Lower lobe of right lung (tissue), 2 donors: ENCODE measurements around the gene DEFB129. TPM values are rescaled to one million over a fixed set of nuclear protein-coding genes. Genes with fewer than 3 reads are reported as not detected.

ENCODE experiments used
- ATAC-seq, 2 donors: fragments of 200-7000 bp; cut with Tn5 transposase; one replicate each; pipeline ENCODE4 v1.9.1; 2020 to 2022; ENCODE audit warnings: mild to moderate bottlenecking in 2 of 2, moderate library complexity in 2 of 2
- DNase-seq: peaks from one replicate; pipeline ENCODE4 v3.0.0-alpha.2; 2020
- H3K27ac ChIP-seq: fragments of 200-600 bp; one replicate; pipeline ENCODE4 v1.8.0; 2022
- H3K27me3 ChIP-seq: fragments of 200-600 bp; one replicate; pipeline ENCODE4 v1.8.0; 2022; ENCODE audit warnings: low read depth
- H3K36me3 ChIP-seq: fragments of 200-600 bp; one replicate; pipeline ENCODE4 v1.8.0; 2022; ENCODE audit warnings: mild to moderate bottlenecking
- H3K4me1 ChIP-seq: fragments of 200-600 bp; one replicate; pipeline ENCODE4 v1.8.0; 2022
- H3K4me3 ChIP-seq: fragments of 200-600 bp; one replicate; pipeline ENCODE4 v1.8.0; 2022; ENCODE audit warnings: mild to moderate bottlenecking
- H3K9me3 ChIP-seq: fragments of 200-600 bp; one replicate; pipeline ENCODE4 v1.8.0; 2022
- intact Hi-C: fragments of 100-400 bp; cut with DNase I; formaldehyde crosslinking; loops from one replicate; pipeline ENCODE4 v1.11.0; 2022
- total RNA-seq: library from RNA; stranded (reverse); fragmentation: NEBNext Ultra II Directional; extraction: Animal tissue kit (Norgen Biotek cat#: 25700); gene quantifications from one replicate; pipeline ENCODE4 v1.2.1, GENCODE V29; 2021
- TF ChIP-seq, protein P1 (sequence below): fragments of 200-600 bp; IDR thresholded peaks from one replicate; pipeline ENCODE4 v1.8.0; 2022; ENCODE audit warnings: antibody characterized with exemption, mild to moderate bottlenecking
- donor health status: DM: no; HTN: yes; CAD: no; lungs with severe emphysema.

Gene DEFB129
- total RNA-seq, 1 donor from 2014 or later, result not detected

DNA sequence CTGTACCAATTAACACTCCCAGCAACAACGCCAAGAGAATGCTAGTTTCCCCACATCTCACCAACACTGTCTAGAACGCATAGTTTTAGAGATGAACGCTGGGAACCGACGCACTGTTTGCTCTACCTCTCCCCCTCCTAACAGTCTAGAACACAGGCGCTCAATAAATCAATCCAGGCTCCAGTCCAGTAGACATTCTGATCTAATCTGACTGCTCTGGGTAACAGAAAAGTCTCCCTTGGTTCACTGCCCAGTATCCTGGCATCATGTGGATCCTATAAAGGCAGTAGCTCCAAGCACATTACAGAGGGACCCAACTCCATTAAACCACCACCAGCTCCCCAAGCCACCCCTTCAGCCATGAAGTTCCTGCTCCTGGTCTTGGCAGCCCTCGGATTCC, 30.4 kb downstream of the DEFB129 start, which contains the start of gene DEFB132:
TSS of gene DEFB132 (plus strand) at position 306 of the 400 bp plus-strand sequence. CDS start at position 361, 55 bp downstream.
- Histone ChIP-seq H3K36me3 (no peaks in the 10 kb centered on the region), H3K4me3 (no peak within 1 kb of the TSS), H3K27me3 (no peaks in the 10 kb centered on the region), H3K27ac (no peak within 1 kb of the TSS), H3K9me3 (no peaks in the 10 kb centered on the region), H3K4me1 (no peaks in the 10 kb centered on the region)
- TF ChIP-seq, protein P1, sequence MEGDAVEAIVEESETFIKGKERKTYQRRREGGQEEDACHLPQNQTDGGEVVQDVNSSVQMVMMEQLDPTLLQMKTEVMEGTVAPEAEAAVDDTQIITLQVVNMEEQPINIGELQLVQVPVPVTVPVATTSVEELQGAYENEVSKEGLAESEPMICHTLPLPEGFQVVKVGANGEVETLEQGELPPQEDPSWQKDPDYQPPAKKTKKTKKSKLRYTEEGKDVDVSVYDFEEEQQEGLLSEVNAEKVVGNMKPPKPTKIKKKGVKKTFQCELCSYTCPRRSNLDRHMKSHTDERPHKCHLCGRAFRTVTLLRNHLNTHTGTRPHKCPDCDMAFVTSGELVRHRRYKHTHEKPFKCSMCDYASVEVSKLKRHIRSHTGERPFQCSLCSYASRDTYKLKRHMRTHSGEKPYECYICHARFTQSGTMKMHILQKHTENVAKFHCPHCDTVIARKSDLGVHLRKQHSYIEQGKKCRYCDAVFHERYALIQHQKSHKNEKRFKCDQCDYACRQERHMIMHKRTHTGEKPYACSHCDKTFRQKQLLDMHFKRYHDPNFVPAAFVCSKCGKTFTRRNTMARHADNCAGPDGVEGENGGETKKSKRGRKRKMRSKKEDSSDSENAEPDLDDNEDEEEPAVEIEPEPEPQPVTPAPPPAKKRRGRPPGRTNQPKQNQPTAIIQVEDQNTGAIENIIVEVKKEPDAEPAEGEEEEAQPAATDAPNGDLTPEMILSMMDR, result no peak
- ATAC-seq (no peak), DNase-seq (no peak)
- intact Hi-C loops, result no loop called here

DNA sequence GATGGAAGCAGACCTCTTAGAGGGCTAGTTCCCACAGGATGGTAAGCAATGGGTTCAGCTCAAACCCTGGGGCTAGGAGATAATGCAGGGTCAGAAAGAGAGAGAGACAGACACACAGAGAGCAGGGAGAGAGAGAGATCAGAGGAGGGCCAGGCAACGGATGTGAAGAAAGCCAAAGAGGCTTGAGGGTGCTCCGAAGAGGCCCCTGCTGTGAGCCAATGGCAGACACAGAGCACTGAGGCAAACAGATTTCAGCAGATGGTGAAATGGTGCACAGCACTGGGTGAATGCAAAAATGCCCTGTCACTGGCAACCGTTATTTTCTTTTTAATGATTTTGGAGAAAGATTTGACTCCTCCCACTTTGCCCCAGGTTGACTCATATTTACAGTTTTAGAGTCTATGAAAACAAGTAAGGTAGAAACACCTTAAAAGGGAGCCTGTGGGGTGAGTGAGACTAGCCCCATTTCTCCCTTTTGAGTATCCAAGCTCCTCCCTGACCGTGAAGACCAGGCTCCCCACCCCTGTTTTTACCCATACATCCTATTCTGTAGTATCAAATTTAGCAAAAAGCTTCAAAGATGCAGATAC, 31.3 kb downstream of the DEFB129 start:
- H3K4me1 ChIP-seq, result no peaks in the 10 kb centered on the region
- no peak overlapping the region for H3K27ac ChIP-seq
- no peaks in the 10 kb centered on the region for H3K27me3 ChIP-seq
- no peak for DNase-seq
- no peaks in the 10 kb centered on the region for H3K36me3 ChIP-seq
- TF ChIP-seq, protein P1, result no peak
- intact Hi-C loops, result no loop called here
- H3K4me3 ChIP-seq, result no peak overlapping the region
- ATAC-seq, result no peak
- no peaks in the 10 kb centered on the region for H3K9me3 ChIP-seq

DNA sequence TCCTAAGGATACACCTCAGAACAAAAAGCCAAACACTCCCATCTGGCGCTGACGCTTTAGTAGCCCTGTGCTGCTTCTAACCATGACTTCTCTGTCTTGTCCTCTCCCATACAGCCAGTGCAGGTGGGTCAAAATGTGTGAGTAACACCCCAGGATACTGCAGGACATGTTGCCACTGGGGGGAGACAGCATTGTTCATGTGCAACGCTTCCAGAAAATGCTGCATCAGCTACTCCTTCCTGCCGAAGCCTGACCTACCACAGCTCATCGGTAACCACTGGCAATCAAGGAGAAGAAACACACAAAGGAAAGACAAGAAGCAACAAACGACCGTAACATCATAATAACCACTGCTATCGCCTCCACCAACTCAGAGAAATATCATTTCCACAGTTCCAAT, 31.9 kb downstream of the DEFB129 start:
- peak in 1 of 2 donors; percentile 39 for ATAC-seq
- TF ChIP-seq, protein P1, result peak; percentile 9

DNA sequence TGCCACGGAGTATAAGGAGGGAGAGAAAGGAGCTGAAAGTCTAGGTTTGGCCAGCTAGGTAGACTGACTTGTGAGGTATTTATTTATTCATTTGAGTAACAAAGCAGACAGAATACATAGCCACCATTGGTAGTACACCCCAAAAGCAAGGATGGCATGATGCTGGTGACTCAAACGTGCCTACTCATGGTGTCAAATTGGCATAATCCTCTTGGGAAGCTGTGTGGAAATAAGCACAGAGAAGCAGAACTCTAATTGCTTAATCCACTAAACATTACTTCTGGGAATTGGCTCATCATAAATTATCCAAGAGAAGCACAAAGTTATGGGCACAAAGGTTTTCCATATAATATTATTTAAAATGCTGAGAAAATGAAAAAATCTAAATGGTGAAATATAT, 32.9 kb downstream of the DEFB129 start:
- intact Hi-C loops, result no loop called here
- DNase-seq (no peak), ATAC-seq (no peak)
- Histone ChIP-seq H3K4me1 (no peaks in the 10 kb centered on the region), H3K4me3 (no peak overlapping the region), H3K27me3 (no peaks in the 10 kb centered on the region), H3K36me3 (no peaks in the 10 kb centered on the region), H3K27ac (no peak overlapping the region), H3K9me3 (no peaks in the 10 kb centered on the region)
- TF ChIP-seq, protein P1, result no peak

More for the DNA sequence above, 31.9 kb downstream of the DEFB129 start:
- Histone ChIP-seq H3K9me3 (no peaks in the 10 kb centered on the region), H3K4me3 (no peak overlapping the region), H3K27me3 (no peaks in the 10 kb centered on the region), H3K4me1 (no peaks in the 10 kb centered on the region), H3K27ac (no peak overlapping the region), H3K36me3 (no peaks in the 10 kb centered on the region)
- intact Hi-C loops, result no loop called here
- no peak for DNase-seq

DNA sequence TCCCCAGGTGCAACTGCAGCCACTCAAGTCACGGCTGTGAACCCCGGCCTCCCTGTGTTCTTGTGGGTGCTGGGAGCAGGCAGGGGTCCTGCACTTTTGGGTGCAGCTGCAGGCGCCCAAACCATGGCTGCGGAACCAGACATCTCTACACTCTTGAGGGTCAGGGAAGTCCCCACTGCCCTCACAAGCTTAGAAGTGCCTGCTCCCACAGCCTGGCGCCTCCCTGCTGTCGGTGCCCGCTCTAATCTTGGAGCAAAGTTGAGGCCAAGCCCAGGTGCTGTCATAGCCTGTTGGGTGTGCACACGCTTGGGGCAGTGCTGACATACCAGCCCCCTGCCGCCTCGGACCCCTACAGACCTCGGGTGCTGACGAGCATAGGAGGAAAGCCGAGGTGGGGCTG, 36.6 kb downstream of the DEFB129 start:
- no peak for DNase-seq
- Histone ChIP-seq H3K27me3 (no peaks in the 10 kb centered on the region), H3K9me3 (no peaks in the 10 kb centered on the region), H3K27ac (no peak overlapping the region), H3K4me3 (no peak overlapping the region), H3K36me3 (no peaks in the 10 kb centered on the region), H3K4me1 (peaks cover 4% of the 10 kb centered on the region)
- intact Hi-C loops, result no loop called here
- no peak for ATAC-seq
- TF ChIP-seq, protein P1, result no peak
